Retinal pigment epithelial cell (primary cell): Measurements from ENCODE around the gene RALY.

Experiments
- DNase-seq: peaks from one replicate; pipeline ENCODE4 v3.0.0-alpha.2; 2010; ENCODE audit warnings: low read depth
- H3K4me3 ChIP-seq: 2 replicates; pipeline ENCODE4 v1.5.1; 2011; ENCODE audit warnings: mild to moderate bottlenecking, low read length, control low read depth, moderate library complexity
- TF ChIP-seq, protein P1 (sequence below): conservative IDR thresholded peaks from 2 replicates; pipeline ENCODE4 v1.5.1; 2011; ENCODE audit warnings: low read depth, low read length, control low read depth, inconsistent platforms

Gene RALY

DNA sequence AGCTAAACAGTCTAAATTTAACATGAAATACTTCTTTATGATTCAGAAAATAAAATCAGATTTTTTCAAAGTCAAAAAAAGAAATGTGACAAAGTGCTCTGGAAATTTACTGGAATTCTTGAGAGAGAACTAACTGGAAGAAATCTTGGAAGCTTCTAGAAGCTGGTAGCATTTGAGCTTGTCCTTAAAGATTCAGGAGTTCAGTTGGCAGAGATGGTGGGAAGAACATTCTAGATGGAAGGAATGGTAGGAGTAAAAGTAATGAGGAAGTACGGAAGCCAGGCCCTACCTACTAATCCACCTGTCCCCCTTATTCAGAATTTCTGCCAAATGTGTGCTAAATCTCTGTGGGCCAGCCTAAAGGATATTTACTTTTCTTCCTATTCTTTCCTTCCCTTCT lies 21.2 kb downstream of the RALY start:
- TF ChIP-seq, protein P1, sequence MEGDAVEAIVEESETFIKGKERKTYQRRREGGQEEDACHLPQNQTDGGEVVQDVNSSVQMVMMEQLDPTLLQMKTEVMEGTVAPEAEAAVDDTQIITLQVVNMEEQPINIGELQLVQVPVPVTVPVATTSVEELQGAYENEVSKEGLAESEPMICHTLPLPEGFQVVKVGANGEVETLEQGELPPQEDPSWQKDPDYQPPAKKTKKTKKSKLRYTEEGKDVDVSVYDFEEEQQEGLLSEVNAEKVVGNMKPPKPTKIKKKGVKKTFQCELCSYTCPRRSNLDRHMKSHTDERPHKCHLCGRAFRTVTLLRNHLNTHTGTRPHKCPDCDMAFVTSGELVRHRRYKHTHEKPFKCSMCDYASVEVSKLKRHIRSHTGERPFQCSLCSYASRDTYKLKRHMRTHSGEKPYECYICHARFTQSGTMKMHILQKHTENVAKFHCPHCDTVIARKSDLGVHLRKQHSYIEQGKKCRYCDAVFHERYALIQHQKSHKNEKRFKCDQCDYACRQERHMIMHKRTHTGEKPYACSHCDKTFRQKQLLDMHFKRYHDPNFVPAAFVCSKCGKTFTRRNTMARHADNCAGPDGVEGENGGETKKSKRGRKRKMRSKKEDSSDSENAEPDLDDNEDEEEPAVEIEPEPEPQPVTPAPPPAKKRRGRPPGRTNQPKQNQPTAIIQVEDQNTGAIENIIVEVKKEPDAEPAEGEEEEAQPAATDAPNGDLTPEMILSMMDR, result no peak
- H3K4me3 ChIP-seq, result no peak overlapping the region
- no peak for DNase-seq

DNA sequence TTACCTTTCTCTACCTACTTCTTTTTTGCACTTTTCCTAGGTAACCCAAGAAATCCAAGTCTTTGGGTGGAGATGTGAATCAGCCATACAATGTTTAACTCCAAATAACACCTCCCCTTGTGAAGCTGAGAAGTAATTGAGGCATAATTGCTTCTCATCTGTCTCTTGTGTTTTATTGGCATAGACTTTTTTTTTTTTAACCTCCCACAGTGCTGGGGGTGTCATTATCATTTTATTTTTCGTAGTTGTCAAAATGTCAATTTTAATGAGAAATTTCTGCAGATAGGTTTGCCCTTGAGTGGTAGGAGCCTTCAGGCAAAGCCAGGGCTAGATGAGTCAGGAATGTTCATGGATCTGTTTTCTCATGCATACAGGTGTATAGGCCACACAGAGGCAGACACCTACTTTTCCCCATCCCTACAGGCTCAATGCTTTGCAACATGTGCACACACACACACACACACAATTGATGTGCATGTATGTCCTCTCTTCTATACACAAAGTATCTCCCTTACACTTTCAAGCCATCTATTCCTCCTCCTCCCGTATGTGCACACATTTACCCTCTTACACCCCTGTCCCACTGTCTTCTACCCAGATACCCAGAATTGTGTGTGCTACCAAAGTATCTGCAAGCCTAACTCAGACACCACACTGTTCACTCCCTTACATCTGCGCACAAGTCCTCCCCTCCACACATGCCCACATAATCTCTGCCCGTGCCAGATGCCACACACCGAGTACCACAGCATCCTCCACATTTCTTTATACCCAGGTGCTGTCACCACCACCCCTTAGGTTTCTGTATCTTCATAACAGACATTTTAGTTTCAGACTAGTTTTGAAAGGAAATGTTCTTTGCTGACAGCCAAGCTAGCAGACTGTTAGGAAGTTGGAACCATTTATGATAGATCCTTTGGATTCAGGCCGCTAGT lies 22.0 kb downstream of the RALY start:
- DNase-seq, result no peak
- no peak overlapping the region for H3K4me3 ChIP-seq
- TF ChIP-seq, protein P1, result no peak

DNA sequence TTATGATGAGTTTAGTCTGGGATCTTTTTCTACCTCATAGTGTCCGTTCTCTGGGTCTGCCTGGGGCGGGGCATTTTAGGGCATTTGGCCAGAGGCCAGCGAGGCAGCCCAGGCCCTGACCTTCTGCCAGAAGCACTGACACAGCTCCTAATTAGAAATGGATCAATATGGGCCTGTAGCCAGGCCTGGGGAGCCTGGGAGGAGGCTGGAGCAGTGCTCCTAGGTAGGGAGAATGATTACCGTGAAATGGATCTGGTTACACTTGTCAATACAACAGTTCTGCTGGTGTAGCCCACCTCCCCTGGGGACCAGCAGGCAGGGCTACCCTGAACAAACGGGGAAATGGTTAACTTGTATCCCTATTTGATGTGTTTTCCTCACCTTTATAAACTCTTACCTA lies 23.0 kb downstream of the RALY start:
- TF ChIP-seq, protein P1, result no peak
- DNase-seq, result no peak
- no peak overlapping the region for H3K4me3 ChIP-seq

DNA sequence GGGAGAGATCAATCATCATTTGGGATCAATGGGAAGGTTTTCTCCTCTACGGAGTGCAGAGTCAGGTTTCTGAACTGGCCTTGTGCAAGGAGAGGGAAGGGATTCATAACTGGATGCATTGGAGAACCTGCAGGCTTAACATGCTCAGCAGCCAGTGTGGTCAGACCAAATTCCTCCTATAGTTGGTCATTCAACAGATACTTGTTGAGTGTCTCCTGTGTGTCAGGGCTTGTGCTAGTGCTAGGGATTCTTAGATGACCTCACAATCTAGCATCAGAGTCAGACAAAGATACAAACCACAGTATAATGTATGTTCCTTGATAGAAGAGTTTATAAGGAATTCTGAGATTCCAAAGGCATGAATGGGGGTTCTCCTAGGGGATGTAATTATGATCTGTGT lies 23.9 kb downstream of the RALY start:
- no peak overlapping the region for H3K4me3 ChIP-seq
- TF ChIP-seq, protein P1, result no peak
- DNase-seq, result no peak

DNA sequence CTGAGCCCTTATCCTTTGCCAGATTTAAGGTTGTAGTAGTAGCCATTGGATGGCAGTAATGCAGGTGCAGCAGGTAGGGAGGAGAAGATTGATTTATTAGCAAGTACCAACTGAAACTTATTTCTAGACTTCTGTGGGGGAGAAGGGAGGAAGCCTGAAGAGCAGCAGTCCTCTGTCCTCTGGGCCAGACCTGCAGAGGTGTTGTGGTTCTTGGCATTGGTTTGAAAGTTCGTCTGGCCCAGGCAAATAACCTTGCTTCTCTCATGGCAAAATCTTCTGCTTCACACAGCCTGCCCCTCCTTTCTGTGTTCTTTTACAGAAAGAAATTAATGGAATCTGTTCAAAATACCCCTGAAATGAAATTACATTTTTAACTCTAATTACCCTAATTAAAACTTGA lies 24.5 kb downstream of the RALY start:
- H3K4me3 ChIP-seq, result no peak overlapping the region
- no peak for DNase-seq
- TF ChIP-seq, protein P1, result no peak

DNA sequence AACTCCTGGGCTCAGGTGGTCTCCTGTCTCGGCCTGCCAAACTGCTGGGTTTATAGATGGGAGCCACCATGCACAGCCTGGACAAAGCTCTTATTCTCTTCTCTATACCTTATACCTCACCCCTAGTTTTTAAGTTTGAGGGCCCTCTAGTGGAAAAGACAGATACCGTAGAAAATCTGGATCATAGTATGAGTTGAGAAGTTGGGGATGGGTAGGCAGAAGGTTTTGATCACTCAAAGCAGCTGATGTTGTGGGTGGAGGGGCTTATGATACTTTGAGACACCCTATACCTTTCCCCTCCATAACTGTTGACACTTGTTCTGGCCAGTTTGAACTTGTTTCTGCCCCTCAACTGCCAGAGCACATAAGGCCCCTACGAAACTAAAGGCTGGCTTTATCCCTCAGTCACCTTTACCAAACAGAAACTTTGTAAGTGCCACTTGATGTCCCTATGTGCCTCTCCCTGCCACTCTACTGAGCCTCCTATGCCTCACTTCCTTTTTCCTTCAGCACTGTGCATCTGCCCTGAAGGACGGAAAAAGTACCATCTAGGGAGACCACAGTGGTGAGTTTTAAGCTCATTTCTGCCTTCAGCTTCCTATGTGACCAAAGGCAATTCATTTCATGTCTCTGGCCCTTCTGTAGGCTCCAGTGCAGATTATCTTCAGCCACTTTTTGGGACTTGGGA lies 28.6 kb downstream of the RALY start:
- DNase-seq, result no peak
- TF ChIP-seq, protein P1, result peak; percentile 45
- no peak overlapping the region for H3K4me3 ChIP-seq

DNA sequence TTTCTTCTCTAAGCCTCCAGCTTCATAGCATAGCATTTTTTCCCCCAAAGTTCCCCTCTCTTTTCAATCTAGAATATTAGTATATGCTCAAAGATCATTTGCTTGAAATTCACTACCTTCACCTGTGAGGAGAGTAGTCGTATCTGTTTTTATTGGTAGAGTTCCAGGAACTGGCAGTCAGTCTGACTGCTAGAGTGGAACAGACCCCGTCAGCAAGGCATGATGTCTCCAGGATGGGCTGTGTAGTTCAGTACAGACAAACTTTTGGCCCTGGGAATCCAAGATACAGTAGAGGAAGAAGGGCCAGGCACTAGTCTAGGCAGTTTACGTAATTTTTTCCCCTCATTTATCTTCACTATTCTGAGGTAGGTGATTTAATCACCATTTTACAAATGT lies 29.1 kb downstream of the RALY start:
- no peak overlapping the region for H3K4me3 ChIP-seq
- TF ChIP-seq, protein P1, result no peak
- DNase-seq, result no peak
